Stimulated activated CD8-positive, alpha-beta memory T cell treated with anti-CD3 and anti-CD28 coated beads, Interleukin-4, amount 100 ng/mL, for 4 hours (primary cell): ENCODE results near the gene AKAP8L.

Experiments
- DNase-seq, 2 donors: peaks; one replicate each; pipeline ENCODE4 v3.0.0-alpha.2; 2020; ENCODE audit warnings: low read depth in 2 of 2, low spot score in 1 of 2

Gene AKAP8L

DNA sequence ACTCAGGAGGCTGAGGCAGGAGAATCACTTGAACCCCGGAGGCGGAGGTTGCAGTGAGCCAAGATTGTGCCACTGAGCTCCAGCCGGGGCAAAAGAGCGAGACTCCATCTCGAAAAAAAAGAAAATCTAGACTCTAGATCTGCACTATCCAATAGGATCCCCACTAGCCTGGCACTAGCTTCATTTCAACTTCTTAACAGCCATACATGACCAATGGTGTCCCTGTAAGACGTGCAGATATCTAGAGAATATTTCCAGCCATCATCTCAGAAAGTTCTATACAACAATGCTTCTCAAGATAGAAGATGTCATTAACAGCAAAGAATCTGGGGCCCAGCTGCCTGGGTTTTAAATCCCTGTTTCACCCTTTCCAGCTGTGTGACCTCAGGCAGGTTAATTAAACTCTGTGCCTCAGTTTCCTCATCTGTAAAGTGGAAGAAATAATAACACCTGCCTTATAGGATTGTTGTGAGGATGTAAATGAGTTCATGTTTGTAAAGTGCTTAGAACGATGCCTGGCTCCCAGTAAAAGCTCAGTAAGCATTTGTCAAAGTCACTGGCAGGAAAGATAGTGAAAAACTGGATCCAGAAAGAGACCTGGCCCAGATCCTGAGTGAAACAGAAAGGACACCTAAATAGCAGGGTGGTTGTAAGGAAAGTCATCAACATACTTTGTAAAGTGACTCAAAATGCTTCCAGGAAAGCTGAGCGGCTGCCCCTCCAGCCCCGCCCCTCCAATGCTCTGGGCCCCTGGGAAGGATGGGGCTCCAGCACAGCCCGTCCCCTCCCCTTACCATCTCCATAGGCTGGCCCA lies 17.4 kb upstream of the AKAP8L start:
- no peak for DNase-seq

- DNase-seq = no peak
These were observed 14.8 kb upstream of the AKAP8L start for GRCh38 chr19:15433519-15434069.

GRCh38 chr19:15432629-15433518 lies 14.1 kb upstream of the AKAP8L start:
- peak; percentile 77 to 83 for DNase-seq

DNA sequence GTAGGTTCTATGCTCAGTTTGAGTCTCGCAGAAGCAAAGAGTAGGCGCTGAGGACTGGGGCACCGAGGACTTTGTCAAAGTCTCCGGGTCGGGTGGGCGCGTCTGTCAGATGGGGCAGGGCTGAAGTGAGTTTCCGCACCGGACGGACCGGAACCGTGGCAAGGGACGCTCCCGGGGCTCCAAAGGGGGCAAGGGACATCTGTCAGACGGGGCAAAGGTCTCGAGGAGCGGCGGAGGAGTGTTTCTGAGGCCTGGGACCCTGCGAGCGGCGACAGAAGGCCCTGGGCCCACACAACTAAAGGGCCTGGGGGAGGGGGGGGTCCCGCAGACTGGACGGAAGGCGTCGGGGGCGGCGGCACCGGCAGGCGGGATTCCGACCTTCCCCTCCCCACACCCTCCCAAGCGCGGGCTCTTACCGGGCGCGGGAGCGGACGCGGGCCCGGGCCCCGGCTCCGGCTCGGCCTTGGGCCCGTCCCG lies 13.3 kb upstream of the AKAP8L start:
- DNase-seq = no peak

DNA sequence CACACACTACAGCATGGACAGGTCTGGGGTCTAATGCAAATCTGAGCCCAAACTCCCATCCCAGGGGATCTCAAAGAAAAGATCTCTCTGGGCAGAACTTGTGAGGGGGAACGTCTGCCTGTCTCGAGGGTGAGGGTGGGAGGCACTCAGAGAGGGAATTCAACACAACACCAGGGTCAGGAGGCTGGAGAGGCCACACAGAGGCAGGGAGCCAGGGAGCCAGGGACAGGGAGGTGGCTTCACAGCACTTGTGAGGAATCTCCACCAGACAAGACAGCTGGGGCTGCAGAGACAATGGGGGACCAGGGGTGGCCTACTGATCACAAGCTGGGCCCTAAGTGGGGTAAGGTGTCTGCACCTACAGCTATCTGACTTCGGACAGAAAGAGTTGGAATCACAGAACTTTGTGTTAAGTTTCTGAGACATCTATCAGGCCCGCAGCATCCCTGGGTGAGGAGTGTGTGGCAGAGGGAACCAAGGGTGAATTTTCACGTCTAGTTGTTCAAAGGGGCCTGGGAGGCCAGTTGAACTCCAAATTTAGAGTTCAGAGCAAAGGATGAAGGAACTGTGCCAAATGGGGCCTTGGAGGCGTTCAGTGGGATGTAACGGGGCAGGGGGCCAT lies 12.7 kb upstream of the AKAP8L start:
- no peak for DNase-seq

- DNase-seq = no peak
These were observed 11.8 kb upstream of the AKAP8L start for GRCh38 chr19:15430526-15431120.

DNA sequence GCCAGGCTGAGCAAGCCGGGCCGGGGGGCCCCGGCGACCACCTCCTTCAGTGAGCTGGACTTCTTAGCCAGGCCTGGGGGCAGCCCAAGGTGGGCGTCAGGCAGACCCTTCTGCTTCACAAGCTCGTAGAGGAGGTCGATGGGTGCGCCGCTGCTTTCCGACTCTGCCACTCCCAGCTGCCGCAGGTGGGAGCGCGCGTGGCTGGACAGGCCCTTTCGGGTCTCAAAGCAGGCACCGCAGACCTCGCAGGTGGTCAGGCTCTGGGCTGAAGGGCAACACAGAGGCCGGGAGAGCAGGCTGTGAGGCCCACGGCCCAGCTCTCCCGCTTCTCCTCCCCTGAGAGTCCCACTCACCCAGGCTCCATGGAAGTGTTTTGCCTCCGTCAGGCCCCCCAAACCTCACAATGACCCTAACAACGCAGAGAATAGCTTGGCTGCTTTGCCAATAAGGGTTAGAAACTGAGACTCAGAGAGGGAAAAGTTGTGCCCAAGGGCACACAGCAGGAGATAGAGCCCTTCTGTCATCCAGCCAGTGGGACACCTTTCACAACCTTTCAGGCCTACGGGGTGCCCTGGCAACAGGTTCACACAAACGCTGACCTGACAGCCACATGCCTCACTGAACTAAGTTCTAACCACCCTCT lies 11.2 kb upstream of the AKAP8L start:
- no peak for DNase-seq

GRCh38 chr19:15428956-15429824 lies 10.4 kb upstream of the AKAP8L start:
- DNase-seq = no peak

GRCh38 chr19:15427991-15428471 lies 9.2 kb upstream of the AKAP8L start:
- DNase-seq = no peak

DNA sequence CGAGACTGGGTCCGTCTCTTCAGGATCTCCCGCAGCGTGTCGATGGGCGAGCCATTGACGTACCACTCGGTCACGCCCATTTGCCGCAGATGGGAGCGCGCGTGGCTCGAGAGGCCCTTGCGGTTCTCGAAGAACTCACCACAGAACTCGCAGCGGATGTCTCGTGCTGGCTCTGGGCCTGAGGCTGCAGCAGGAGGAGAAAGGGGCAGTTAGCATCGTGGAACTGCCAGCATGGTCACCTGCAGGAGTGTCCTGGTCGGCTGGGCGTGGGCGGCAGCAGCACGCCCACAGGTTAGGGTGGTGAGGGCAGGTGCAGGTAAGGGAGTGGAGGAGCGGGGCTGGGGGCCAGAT lies 8.5 kb upstream of the AKAP8L start:
- no peak for DNase-seq

- no peak for DNase-seq
These were observed 7.9 kb upstream of the AKAP8L start for GRCh38 chr19:15426485-15427349.

DNA sequence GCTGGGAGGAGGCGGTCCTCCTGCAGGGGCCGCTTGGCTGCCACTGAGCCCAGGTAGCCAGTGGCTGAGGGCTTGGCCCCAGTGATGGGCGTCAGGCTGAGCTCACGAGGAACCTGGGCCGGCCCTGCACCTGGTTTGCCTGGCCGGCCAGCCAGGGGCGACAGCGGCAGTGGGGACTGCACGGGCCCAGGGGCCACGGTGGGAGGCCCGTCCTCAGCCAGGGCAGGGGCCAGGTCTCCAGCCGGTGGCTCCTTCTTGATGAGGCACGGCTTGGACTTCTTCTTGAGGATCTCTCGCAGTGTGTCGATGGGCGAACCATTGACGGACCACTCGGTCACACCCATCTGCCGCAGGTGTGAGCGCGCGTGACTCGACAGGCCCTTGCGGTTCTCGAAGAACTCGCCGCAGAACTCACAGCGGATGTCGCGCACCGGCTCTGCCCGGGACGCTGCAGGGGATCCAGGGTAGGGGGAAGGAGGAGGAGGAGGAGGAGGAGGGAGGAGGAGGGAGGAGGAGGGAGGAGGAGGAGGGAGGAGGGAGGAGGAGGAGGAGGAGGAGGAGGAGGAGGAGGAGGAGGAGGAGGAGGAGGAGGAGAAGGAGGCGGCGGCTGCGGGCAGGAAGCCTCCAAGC lies 6.6 kb upstream of the AKAP8L start:
- DNase-seq = no peak

- no peak for DNase-seq
These were observed 6.0 kb upstream of the AKAP8L start for GRCh38 chr19:15424692-15425272.

DNA sequence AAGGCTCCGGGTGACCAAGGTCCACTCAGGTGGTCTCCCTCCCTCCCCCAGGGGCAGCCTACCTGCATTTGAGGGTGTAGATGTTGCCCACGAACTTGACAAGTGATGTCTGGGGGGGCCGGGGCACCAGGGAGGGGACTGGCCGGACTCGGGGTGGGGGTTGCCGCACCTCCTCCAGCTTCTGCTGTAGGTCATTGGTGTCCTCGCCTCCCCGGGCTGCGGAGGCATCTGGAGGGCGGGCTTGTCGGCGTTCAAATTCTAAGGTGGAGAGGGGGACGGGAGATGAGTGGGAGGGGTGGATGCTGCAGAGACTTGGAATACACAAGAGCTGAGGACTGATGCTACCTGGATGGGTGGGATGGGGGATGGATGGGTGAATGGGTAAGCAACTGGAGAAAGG lies 5.3 kb upstream of the AKAP8L start:
- no peak for DNase-seq

DNA sequence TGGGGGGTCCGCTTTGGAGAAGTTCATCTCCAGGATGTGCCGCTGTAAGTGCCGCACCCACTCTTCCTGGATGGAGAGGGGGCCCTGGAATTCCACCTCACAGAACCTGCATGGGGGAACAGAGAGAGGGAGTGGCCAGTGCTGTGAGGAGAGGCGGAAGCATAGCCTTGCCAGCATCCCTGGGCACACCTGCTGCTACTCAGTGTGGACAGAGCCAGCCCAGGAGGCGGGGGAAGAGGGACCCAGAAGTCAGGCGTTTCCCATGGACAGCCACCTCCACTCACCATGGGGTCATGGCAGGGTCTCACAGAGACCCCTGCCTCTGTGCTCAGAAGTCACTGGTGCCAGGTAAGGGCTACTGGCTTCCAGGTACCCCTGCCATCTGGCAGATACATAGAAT lies 4.3 kb upstream of the AKAP8L start:
- no peak for DNase-seq

DNA sequence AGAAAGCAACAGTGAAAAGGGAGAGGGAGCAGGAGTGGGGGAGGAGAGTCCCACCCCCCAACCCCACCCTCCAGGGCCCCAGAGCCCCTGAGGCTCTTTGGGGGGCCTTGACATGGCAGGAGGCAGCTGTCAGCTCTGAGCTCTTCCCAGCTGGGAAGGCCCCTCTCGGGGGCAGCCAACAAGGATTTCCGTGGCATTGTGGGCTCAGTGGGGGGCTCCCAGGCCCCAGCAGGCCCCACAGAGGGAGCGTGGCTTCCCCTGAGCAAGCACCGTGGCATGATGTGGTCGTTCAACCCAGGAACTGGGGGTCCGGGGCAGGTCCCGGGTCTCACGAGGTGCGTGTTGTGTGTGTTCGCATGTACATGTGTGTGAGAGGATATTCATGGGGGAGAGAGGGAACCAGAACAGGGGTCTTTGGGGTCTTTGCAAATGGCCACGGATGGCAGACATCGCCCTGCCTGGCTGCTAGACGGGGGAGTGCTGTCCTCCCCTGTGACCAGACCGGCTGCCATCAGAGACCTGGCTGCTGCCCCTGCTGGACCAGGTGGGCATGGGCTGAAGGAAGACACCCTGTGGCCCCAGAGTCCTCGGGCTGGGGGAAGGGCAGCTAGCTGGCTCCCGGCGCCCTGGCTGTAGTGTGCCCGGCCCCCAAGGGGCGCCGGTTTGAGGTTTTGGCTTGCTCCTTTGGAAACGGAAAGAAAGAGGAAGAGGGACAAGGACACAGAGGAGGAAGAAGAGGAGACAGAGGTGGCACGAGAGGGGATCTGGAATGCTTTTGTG lies 3.7 kb upstream of the AKAP8L start:
- no peak for DNase-seq

DNA sequence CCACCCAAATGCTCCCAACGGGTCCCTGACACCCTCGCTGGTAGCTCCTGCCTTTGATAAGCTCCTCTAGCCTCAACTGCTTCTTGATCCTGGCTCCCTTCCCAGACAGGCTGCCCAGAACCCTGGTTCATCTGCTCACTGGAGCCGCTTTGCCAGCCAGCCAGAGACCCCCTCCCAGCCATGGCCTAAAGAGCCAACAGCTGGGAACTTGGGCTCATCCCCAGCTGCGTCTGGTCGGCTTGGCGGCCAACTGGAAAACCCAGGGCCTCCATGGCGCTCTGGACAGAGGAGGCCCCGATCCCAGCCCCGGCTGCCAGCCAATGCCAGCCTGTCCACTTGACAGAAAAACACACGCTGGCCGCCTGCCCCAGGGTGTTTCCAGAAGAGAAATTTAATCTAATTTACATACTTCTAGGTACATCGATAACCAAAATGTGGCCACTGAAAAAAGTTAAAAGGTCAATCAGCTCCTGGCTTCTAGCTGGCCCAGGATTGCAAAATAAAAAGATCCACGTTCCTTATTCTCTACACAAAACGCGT lies 3.0 kb upstream of the AKAP8L start:
- no peak for DNase-seq
